NCI-H146 (cell line): ENCODE data around the gene CES4A.
A peak's percentile ranks its signal among the peaks of the same experiment; 100 is the strongest.
"Not testable (repeated sequence)": the region's sequence is repeated elsewhere in the genome, so short reads cannot be mapped to it uniquely, and the experiment has no call there.

Source experiments
- DNase-seq: peaks from one replicate; lab custom pipeline; 2025; lab: John Stamatoyannopoulos, UW

The CES4A gene

GRCh38 chr16:66988197-66988788 is at the start of gene CES4A:
Gene CES4A, plus strand, starts transcription at chr16:66988589. Its CDS starts 184 bp downstream, at chr16:66988773.
- no peak for DNase-seq

DNA sequence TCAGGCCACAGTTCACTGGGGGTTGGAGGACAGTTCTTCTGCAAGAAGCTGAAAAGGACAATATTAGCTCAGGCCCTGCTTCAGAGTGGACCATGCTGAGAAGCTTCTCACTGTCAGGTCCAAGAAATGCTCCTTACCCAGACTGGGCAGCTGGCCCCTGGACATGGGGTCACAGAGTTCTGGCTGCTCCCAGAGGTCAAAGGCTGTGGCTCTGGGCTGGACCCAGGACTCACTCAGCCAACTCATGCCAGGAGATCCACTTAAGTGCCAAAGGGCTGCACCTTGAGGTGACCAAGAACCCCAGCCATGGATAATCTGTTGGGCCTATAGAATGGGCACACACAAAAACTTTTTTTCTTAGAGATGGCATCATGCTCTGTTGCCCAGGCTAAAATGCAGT is 49.0 kb upstream of the CES4A start:
- DNase-seq = no peak

DNA sequence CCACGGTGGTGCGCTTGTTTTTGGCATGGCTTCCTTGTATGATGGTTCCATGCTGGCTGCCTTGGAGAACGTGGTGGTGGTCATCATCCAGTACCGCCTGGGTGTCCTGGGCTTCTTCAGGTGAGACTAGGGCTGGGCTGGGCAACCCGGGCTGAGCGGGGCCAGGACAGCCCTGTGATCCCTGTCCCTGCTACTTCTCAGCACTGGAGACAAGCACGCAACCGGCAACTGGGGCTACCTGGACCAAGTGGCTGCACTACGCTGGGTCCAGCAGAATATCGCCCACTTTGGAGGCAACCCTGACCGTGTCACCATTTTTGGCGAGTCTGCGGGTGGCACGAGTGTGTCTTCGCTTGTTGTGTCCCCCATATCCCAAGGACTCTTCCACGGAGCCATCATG is 48.2 kb upstream of the CES4A start:
- no peak for DNase-seq

GRCh38 chr16:66942981-66943380 is 45.4 kb upstream of the CES4A start:
- no peak for DNase-seq

DNA sequence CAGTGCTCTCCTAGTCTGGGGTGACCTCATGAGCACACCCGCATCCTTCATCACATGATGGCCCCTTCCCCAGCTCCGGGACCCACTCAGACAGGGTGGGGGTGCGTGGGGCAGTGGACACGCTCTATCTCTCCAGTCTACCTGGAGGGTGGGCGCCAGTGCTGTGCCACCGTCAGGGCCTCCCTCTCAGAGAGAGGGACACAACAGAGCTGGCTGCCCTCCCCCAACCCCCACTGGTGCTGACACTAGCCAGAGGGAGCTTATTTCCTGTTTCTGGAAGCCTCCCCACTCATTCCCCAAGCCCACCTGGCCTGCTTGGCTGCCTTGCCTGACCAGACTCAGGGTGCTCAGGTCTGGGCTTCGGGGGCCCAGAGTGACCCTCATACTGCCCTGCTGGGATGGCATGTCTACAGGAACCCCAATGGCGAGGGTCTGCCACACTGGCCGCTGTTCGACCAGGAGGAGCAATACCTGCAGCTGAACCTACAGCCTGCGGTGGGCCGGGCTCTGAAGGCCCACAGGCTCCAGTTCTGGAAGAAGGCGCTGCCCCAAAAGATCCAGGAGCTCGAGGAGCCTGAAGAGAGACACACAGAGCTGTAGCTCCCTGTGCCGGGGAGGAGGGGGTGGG is 44.8 kb upstream of the CES4A start:
- no peak for DNase-seq

DNA sequence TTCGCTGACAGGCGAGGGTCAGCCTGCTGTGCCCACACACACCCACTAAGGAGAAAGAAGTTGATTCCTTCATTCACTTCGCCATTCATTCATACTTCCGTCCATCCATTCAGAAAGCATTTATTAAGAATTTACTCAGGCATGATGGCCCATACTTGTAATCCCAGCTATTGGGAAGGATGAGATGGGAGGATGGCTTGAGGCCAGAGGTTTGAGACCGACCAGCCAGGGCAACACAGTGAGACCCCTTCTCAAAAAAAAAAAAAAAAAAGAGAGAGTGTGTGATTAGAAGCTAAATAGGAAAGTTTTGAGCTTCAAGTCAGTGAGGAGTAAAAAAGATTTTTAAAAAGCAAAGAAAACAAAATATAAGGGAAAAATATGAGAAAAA is 44.3 kb upstream of the CES4A start:
- DNase-seq = no peak

DNA sequence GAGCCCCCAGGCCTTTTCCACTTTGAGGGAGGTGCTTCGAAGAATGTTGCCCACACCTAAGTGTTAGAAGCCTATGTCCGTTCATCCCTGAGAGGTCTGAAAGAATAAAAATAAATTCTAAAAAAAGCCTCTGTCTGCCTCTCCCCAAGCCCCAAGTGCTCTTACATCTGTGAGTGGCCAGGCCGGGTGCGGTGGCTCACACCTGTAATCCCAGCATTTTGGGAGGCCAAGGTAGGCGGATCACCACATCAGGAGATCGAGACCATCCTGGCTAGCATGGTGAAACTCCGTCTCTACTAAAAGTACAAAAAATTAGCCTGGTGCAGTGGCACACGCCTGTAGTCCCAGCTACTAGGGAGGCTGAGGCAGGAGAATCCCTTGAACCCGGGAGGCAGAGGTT is 43.4 kb upstream of the CES4A start:
- DNase-seq = not testable (repeated sequence)

DNA sequence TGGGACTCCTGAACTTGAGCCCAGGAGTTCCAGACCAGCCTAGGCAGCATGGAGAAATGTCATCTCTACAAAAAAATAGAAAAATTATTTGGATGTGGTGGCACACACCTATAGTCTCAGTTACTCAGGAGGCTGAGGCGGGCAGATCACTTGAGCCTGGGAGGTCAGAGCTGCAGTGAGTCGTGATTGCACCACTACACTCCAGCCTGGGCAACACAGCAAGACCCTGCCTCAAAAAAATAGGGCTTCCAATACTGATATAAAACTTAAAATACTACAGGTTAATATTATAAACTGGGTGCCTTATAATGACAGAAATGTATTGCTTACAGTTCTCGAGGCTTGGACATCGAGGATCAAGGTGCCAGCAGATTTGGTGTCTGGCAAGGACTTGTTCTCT is 42.5 kb upstream of the CES4A start:
- DNase-seq = no peak

DNA sequence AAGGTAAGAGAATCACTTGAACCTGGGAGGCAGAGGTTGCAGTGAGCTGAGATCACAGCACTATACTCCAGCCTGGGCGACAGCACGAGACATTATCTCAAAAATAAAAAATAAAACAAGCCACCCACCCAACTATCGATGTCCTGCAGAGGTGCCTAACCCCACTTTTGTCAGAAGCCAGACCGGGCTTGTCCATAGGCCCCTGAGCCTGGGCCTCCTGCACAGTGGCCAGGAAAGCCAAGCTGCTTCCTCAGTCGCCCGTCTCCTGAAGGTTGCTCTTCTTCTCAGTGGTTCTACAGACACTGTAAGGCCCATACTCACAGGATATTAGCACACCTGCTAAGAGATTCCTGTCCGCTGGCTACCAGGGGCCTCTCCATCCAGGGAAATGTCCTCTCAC is 41.8 kb upstream of the CES4A start:
- no peak for DNase-seq

DNA sequence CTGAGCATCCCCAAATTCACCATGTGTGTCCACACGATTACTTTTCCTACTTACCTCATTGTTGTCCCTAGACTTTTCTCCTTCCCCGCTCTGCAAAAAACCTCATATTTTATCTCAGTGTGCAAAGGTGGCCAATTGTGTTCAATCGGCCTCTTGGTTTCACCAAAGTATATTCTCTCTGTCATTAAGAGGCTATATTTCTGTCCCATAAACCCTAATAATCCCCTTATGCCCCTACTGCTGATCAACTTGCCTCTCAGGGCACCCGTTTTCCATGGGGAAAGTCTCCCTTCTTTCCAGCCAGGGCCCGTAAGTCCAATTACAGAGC is 41.5 kb upstream of the CES4A start:
- no peak for DNase-seq

- peak; percentile 57 for DNase-seq
These were observed 40.9 kb upstream of the CES4A start for GRCh38 chr16:66947302-66948065.

DNA sequence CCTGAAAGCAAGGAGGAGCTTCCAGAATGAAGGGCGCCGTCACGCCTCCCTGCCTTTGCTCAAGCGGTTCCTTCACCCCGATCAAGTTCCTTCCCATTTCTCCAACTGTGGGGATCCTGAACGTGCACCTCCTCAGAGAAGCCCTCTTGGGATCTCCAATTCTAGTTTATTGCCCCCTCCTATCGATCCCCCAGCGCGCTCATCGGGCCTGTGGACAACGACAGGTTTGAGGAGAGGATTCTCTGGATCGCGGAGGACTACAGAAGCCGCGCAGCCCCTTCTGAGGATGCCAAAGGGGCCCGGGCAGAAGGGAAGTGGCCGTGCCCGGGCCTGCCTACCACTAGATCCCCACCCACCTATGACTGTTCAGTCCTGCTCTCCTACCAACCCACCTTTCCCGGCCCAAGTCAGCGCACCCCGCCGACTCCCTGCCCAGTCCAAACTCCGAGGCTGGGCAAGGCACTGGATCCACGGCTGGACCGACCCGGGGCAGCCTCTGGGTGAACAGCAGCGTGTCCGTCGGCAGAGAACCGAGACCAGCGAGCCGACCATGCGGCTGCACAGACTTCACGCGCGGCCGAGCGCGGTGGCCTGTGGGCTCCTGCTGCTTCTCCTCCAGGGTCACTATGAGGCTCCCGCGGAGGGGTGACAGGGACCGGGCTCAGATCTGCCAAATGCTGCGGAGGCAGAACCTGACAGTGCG is 40.1 kb upstream of the CES4A start:
- DNase-seq = no peak

- DNase-seq = no peak
These were observed 39.6 kb upstream of the CES4A start for GRCh38 chr16:66948837-66949225.

GRCh38 chr16:66949472-66949871 is 38.9 kb upstream of the CES4A start:
- DNase-seq = no peak

GRCh38 chr16:66950437-66950836 is 38.0 kb upstream of the CES4A start:
- no peak for DNase-seq

GRCh38 chr16:66950971-66951790 is 37.2 kb upstream of the CES4A start:
- DNase-seq = no peak

DNA sequence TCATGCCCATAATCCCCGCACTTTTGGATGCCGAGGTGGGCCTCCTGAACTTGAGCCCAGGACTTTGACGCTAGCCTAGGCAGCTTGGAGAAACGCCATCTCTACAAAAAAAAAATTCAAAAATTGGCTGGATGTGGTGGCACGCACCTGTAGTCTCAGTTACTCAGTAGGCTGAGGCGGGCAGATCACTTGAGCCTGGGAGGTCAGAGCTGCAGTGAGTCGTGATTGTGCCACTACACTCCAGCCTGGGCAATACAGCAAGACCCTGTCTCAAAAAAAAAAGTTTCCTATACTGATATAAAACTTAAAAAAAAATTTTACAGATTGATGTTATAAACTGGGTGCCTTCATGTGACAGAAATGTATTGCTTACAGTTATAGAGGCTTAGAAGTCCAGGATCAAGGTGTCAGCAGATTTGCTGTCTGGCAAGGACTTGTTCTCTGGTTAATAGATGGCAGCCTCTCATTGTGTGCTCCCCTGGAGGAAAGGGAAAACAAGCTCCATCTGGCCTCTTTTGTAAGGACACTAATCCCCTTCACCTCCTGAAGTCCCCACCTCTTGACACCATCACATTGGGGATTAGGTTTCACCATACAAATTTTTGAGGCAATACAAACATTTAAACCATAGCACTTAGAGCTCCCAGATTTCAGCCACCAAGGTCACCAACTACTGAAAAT is 35.8 kb upstream of the CES4A start:
- DNase-seq = no peak

GRCh38 chr16:66953462-66954096 is 34.8 kb upstream of the CES4A start:
- no peak for DNase-seq

DNA sequence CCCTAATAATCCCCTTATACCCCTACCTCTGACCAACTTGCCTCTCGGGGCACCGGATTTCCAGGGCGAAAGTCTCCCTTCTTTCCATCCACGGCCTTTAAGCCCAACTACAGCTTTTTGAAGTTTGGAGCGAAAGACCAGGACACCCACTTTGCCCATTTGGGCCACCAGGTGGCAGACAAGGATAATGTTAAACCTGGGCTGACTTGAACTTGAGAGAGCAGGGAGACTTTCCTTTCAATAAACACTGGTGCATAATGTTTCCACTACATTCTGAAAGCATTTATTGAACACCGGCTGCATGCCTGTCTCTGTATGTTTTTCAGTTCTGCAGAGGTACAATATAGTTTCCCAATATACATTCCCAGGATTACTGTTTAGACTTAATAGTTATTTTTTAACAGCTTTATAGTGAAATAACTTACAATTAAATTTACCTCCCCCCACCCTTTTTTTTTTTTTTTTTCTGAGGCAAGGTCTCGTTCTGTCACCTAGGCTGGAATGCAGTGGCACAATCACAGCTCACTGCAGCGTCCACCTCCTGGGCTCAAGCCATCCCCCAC is 34.2 kb upstream of the CES4A start:
- peak; percentile 68 for DNase-seq

DNA sequence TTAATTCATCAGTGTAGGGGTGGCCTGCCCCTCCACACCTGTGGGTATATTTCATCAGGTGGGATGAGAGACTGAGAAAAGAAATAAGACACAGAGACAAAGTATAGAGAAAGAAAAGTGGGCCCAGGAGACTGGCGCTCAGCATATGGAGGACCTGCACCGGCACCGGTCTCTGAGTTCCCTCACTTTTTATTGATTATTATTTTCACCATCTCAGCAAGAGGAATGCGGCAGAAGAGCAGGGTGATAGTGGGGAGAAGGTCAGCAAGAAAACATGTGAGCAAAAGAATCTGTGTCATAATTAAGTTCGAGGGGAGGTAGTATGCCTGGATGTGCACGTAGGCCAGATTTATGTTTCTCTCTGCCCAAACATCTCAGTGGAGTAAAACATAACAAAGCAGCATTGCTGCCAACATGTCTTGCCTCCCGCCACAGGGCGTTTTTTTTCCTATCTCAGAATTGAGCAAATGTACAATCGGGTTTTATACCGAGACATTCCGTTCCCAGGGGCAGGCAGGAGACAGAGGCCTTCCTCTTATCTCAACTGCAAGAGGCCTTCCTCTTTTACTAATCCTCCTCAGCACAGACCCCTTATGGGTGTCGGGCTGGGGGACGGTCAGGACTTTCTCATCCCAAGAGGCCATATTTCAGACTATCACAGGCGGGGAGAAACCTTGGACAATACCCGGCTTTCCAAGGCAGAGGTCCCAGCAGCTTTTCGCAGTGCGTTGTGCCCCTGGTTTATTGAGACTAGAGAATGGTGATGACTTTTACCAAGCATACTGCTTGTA is 32.8 kb upstream of the CES4A start:
- DNase-seq = not testable (repeated sequence)
